MM.1S (cell line): ENCODE data around the gene IGFBP4.

Experiments
- DNase-seq: peaks from one replicate; pipeline ENCODE4 v3.0.0-alpha.2; 2015
- H2AFZ ChIP-seq: fragments of 300-600 bp; sonication (generic); 2 replicates; pipeline ENCODE4 v1.6.0; 2016; ENCODE audit warnings: antibody characterized with exemption, low read length
- H3F3A ChIP-seq: fragments of 300-600 bp; sonication (generic); 2 replicates; pipeline ENCODE4 v1.6.1; 2016; ENCODE audit warnings: mild to moderate bottlenecking, antibody characterized with exemption, low read length, moderate library complexity, mixed read lengths; ENCODE audit not compliant: insufficient read depth
- H3K27ac ChIP-seq: fragments of 300-600 bp; sonication (generic); 2 replicates; pipeline ENCODE4 v1.5.1; 2016; ENCODE audit warnings: mild to moderate bottlenecking, low read length
- H3K27me3 ChIP-seq: fragments of 300-600 bp; sonication (generic); replicated peaks from 2 replicates; pipeline ENCODE4 v1.6.0; 2016; ENCODE audit warnings: low read length; ENCODE audit not compliant: insufficient read depth
- H3K36me3 ChIP-seq: fragments of 300-600 bp; sonication (generic); replicated peaks from 2 replicates; pipeline ENCODE4 v1.6.1; 2016; ENCODE audit warnings: mild to moderate bottlenecking, low read length, mixed read lengths; ENCODE audit not compliant: insufficient read depth
- H3K4me1 ChIP-seq: fragments of 300-600 bp; sonication (generic); 2 replicates; pipeline ENCODE4 v1.6.1; 2016; ENCODE audit warnings: low read length, mixed read lengths
- H3K4me2 ChIP-seq: fragments of 300-600 bp; sonication (generic); 2 replicates; pipeline ENCODE4 v1.6.0; 2016; ENCODE audit warnings: low read depth, low read length
- H3K4me3 ChIP-seq: fragments of 300-600 bp; sonication (generic); 2 replicates; pipeline ENCODE4 v1.5.1; 2016; ENCODE audit warnings: low read length, mixed read lengths
- H3K79me2 ChIP-seq: fragments of 300-600 bp; sonication (generic); 2 replicates; pipeline ENCODE4 v1.6.1; 2016; ENCODE audit warnings: mixed run types, low read length, mixed read lengths
- H3K9ac ChIP-seq: fragments of 300-600 bp; sonication (generic); 2 replicates; pipeline ENCODE4 v1.6.1; 2016; ENCODE audit warnings: low read length, mixed read lengths
- H3K9me2 ChIP-seq: fragments of 300-600 bp; sonication (generic); replicated peaks from 2 replicates; pipeline ENCODE4 v1.6.1; 2016; ENCODE audit warnings: mild to moderate bottlenecking, low read length, mixed read lengths; ENCODE audit not compliant: insufficient read depth
- H3K9me3 ChIP-seq: fragments of 300-600 bp; sonication (generic); replicated peaks from 2 replicates; pipeline ENCODE4 v1.6.1; 2016; ENCODE audit warnings: mild to moderate bottlenecking, low read length, mixed read lengths; ENCODE audit not compliant: insufficient read depth
- H4K20me1 ChIP-seq: fragments of 300-600 bp; sonication (generic); 2 replicates; pipeline ENCODE4 v1.6.1; 2016; ENCODE audit warnings: mild to moderate bottlenecking, low read length, moderate library complexity, mixed read lengths; ENCODE audit not compliant: insufficient read depth
- EZH2 ChIP-seq: fragments of 300-600 bp; sonication (generic); optimal IDR thresholded peaks from 2 replicates; pipeline ENCODE3; 2017; ENCODE audit warnings: low read depth, mild to moderate bottlenecking, antibody characterized with exemption, low read length, mixed read lengths
- EZH2phosphoT487 ChIP-seq: fragments of 300-600 bp; sonication (generic); IDR thresholded peaks from 2 replicates; pipeline ENCODE4 v1.6.1; 2018; ENCODE audit warnings: antibody characterized with exemption, low read length
- TF ChIP-seq, protein P1 (sequence below): fragments of 300-600 bp; sonication (generic); IDR thresholded peaks from 2 replicates; pipeline ENCODE4 v1.5.1; 2016; ENCODE audit warnings: antibody characterized with exemption, low read length, mixed read lengths

Gene IGFBP4

DNA sequence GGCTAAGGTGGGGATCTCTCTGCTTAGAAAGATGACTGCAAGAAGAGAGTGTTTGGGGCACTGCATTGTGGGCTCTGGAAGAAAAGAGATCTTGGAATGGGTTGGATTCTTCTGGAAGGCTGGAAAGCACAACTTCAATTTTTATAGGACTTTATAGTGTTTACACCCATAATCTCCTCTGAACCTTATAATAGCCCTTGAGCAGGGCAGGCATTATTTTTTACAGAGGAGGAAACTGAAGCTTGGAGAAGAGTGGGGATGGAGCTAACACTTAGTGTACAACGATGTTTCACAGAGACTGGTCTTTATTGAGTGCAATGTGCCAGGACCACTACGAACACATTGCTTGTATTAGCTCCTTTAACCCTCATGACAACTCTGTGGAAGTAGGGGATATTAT is 47.7 kb downstream of the IGFBP4 start:
- Histone ChIP-seq H3K9me3 (no peaks in the 10 kb centered on the region), H2AFZ (no peak overlapping the region), H3K4me3 (no peak overlapping the region), H3F3A (no peaks in the 10 kb centered on the region), H3K4me1 (no peaks in the 10 kb centered on the region), H4K20me1 (no peaks in the 10 kb centered on the region), H3K27ac (no peak overlapping the region), H3K79me2 (no peaks in the 10 kb centered on the region), H3K9ac (no peak overlapping the region), H3K27me3 (peaks cover 37% of the 10 kb centered on the region), H3K4me2 (no peak overlapping the region), H3K36me3 (no peaks in the 10 kb centered on the region), H3K9me2 (no peaks in the 10 kb centered on the region)
- no peak for DNase-seq
- TF ChIP-seq EZH2 (no peak), EZH2phosphoT487 (no peak)
- TF ChIP-seq, protein P1, sequence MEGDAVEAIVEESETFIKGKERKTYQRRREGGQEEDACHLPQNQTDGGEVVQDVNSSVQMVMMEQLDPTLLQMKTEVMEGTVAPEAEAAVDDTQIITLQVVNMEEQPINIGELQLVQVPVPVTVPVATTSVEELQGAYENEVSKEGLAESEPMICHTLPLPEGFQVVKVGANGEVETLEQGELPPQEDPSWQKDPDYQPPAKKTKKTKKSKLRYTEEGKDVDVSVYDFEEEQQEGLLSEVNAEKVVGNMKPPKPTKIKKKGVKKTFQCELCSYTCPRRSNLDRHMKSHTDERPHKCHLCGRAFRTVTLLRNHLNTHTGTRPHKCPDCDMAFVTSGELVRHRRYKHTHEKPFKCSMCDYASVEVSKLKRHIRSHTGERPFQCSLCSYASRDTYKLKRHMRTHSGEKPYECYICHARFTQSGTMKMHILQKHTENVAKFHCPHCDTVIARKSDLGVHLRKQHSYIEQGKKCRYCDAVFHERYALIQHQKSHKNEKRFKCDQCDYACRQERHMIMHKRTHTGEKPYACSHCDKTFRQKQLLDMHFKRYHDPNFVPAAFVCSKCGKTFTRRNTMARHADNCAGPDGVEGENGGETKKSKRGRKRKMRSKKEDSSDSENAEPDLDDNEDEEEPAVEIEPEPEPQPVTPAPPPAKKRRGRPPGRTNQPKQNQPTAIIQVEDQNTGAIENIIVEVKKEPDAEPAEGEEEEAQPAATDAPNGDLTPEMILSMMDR: no peak

DNA sequence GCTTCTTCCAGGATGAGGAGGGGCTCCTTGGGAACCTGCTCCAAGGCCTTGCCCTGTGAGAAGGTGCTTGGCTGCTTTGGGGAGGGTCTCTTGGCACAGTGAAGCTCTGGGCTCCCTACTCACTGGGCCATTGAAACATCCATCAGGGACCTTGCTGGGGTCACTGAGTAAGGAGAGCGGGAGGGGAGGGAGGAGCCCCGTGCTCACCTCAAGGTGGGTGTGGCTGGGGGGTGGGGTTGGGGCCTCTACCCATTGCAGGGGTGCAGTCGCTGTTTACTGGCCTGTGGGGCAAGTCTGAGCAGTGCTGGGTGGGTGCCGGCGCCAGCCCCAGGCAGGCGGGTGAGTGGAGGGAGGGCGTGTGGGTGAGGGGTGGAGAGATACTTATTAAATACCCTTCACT is 48.2 kb downstream of the IGFBP4 start:
- no peak overlapping the region for H3K9ac ChIP-seq
- H3K36me3 ChIP-seq: no peaks in the 10 kb centered on the region
- H3F3A ChIP-seq: no peaks in the 10 kb centered on the region
- no peaks in the 10 kb centered on the region for H3K9me3 ChIP-seq
- H3K4me1 ChIP-seq: no peaks in the 10 kb centered on the region
- DNase-seq: no peak
- H3K27ac ChIP-seq: no peak overlapping the region
- H3K79me2 ChIP-seq: no peaks in the 10 kb centered on the region
- no peaks in the 10 kb centered on the region for H3K9me2 ChIP-seq
- no peaks in the 10 kb centered on the region for H4K20me1 ChIP-seq
- H3K4me2 ChIP-seq: no peak overlapping the region
- H2AFZ ChIP-seq: no peak overlapping the region
- H3K27me3 ChIP-seq: peaks cover 32% of the 10 kb centered on the region
- TF ChIP-seq, protein P1: no peak
- no peak for TF ChIP-seq EZH2phosphoT487
- no peak for TF ChIP-seq EZH2
- H3K4me3 ChIP-seq: no peak overlapping the region

DNA sequence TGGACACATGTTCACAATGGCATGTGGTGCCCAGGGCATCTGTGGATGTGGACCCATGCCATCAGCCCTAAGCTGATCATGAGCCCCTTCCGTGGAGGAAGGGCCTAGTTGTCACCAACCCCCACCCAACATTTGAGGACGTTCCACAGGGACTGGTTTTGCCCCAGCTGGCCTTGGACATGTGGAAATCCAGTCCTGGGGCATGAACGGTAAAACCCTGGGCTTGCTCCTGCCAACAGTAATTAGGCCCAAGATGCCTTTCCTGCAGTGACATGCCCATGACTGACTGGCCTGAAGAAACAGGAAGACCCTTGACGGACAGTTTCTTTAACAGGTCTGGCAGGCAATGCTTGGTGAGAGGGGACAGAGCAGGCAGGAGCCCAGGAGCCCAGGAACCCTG is 50.4 kb downstream of the IGFBP4 start:
- H3K36me3 ChIP-seq: no peaks in the 10 kb centered on the region
- H3K4me3 ChIP-seq: no peak overlapping the region
- H3K9me3 ChIP-seq: no peaks in the 10 kb centered on the region
- H3K4me1 ChIP-seq: no peaks in the 10 kb centered on the region
- DNase-seq: no peak
- no peak overlapping the region for H3K9ac ChIP-seq
- H3K9me2 ChIP-seq: no peaks in the 10 kb centered on the region
- no peak overlapping the region for H3K27ac ChIP-seq
- H3K4me2 ChIP-seq: no peak overlapping the region
- H2AFZ ChIP-seq: no peak overlapping the region
- H3K27me3 ChIP-seq: peaks cover 10% of the 10 kb centered on the region; the same call in 1 of the 2 replicates
- H3K79me2 ChIP-seq: no peaks in the 10 kb centered on the region
- no peaks in the 10 kb centered on the region for H3F3A ChIP-seq
- TF ChIP-seq EZH2phosphoT487: no peak
- TF ChIP-seq EZH2: no peak
- TF ChIP-seq, protein P1: no peak
- no peaks in the 10 kb centered on the region for H4K20me1 ChIP-seq
